ENCODE measurements around the gene LENG8.

LENG8 gene

DNA sequence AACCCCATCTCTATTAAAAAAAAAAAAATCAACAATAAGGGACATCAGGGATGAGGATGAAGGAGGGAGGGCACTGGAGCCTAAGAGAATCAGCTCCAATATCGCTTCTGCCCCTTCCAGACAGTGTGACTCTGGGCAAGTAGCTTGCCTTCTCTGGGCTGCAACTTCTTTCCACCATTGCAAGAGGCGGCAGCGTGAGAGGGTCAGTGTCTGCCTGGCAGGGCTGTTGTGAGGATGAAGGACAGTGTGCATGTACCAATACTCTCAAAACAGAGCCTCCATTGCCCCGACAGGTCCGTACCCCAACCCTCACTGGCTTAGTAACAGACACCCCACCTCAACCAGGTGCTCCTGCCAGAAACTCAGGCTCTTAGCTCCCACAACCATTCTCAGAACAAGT is 15.3 kb upstream of the LENG8 start:
- Histone ChIP-seq H3K27ac (ENCODE audit: low read depth, low read length) (no peak overlapping the region), H3K9me3 (ENCODE audit: insufficient read depth, low read length) (no peaks in the 10 kb centered on the region), H2AFZ (ENCODE audit: low read depth, low read length, severe bottlenecking) (no peak overlapping the region), H3K4me3 (ENCODE audit: insufficient read depth, low read length, poor library complexity, severe bottlenecking) (no peak overlapping the region), H3K9ac (ENCODE audit: low read length) (no peak overlapping the region), H3K9me2 (replicated peaks; ENCODE audit: insufficient read depth, low read length) (no peaks in the 10 kb centered on the region), H4K20me1 (ENCODE audit: low read depth, low read length) (no peaks in the 10 kb centered on the region), H3F3A (ENCODE audit: insufficient read depth) (no peaks in the 10 kb centered on the region), H3K79me2 (ENCODE audit: insufficient read depth, low read length) (no peaks in the 10 kb centered on the region), H3K36me3 (ENCODE audit: low read length) (no peaks in the 10 kb centered on the region), H3K27me3 (ENCODE audit: low read length) (no peaks in the 10 kb centered on the region), H3K4me2 (ENCODE audit: low read depth, low read length, poor library complexity, severe bottlenecking) (no peak overlapping the region)
- TF ChIP-seq, protein P1, sequence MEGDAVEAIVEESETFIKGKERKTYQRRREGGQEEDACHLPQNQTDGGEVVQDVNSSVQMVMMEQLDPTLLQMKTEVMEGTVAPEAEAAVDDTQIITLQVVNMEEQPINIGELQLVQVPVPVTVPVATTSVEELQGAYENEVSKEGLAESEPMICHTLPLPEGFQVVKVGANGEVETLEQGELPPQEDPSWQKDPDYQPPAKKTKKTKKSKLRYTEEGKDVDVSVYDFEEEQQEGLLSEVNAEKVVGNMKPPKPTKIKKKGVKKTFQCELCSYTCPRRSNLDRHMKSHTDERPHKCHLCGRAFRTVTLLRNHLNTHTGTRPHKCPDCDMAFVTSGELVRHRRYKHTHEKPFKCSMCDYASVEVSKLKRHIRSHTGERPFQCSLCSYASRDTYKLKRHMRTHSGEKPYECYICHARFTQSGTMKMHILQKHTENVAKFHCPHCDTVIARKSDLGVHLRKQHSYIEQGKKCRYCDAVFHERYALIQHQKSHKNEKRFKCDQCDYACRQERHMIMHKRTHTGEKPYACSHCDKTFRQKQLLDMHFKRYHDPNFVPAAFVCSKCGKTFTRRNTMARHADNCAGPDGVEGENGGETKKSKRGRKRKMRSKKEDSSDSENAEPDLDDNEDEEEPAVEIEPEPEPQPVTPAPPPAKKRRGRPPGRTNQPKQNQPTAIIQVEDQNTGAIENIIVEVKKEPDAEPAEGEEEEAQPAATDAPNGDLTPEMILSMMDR (IDR thresholded peaks at IDR 0.05; ENCODE audit: insufficient read depth, low read length, poor library complexity, severe bottlenecking) = no peak
- no peak for TF ChIP-seq EZH2phosphoT487 (conservative IDR thresholded peaks at IDR 0.05; ENCODE audit: low read length)

- H3K27me3 ChIP-seq (ENCODE audit: low read length) = no peaks in the 10 kb centered on the region
- H4K20me1 ChIP-seq (ENCODE audit: low read depth, low read length) = no peaks in the 10 kb centered on the region
- no peaks in the 10 kb centered on the region for H3K79me2 ChIP-seq (ENCODE audit: insufficient read depth, low read length)
- H3K9me2 ChIP-seq (replicated peaks; ENCODE audit: insufficient read depth, low read length) = no peaks in the 10 kb centered on the region
- TF ChIP-seq, protein P1 (IDR thresholded peaks at IDR 0.05; ENCODE audit: insufficient read depth, low read length, poor library complexity, severe bottlenecking) = no peak
- no peak for TF ChIP-seq EZH2phosphoT487 (conservative IDR thresholded peaks at IDR 0.05; ENCODE audit: low read length)
- no peak overlapping the region for H3K4me3 ChIP-seq (ENCODE audit: insufficient read depth, low read length, poor library complexity, severe bottlenecking)
- H3K4me2 ChIP-seq (ENCODE audit: low read depth, low read length, poor library complexity, severe bottlenecking) = no peak overlapping the region
- no peaks in the 10 kb centered on the region for H3K9me3 ChIP-seq (ENCODE audit: insufficient read depth, low read length)
- no peak overlapping the region for H2AFZ ChIP-seq (ENCODE audit: low read depth, low read length, severe bottlenecking)
- H3K27ac ChIP-seq (ENCODE audit: low read depth, low read length) = no peak overlapping the region
- no peak overlapping the region for H3K9ac ChIP-seq (ENCODE audit: low read length)
- no peaks in the 10 kb centered on the region for H3F3A ChIP-seq (ENCODE audit: insufficient read depth)
- no peaks in the 10 kb centered on the region for H3K36me3 ChIP-seq (ENCODE audit: low read length)
Observed at GRCh38 chr19:54434112-54434872, 14.7 kb upstream of the LENG8 start.

DNA sequence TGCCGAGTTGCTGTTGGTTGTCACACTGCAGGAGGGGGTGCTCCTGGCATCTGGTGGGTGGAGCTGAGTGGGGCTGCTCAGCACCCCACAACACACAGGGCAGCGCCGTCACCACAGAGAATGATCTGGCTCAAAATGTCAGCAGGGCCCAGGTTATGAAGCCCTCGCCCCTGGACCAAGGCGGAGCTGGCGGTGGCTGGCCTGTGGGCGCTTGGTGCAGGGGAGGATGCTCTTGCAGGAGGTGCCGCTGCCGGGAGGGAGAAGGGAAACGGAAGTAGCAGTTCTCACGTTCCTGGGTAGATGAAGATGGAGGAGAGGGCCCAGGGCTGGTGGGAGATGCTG is 14.2 kb upstream of the LENG8 start:
- Histone ChIP-seq H4K20me1 (ENCODE audit: low read depth, low read length) (no peaks in the 10 kb centered on the region), H3F3A (ENCODE audit: insufficient read depth) (no peaks in the 10 kb centered on the region), H3K4me3 (ENCODE audit: insufficient read depth, low read length, poor library complexity, severe bottlenecking) (no peak overlapping the region), H3K27ac (ENCODE audit: low read depth, low read length) (no peak overlapping the region), H3K9ac (ENCODE audit: low read length) (no peak overlapping the region), H2AFZ (ENCODE audit: low read depth, low read length, severe bottlenecking) (no peak overlapping the region), H3K79me2 (ENCODE audit: insufficient read depth, low read length) (no peaks in the 10 kb centered on the region), H3K36me3 (ENCODE audit: low read length) (no peaks in the 10 kb centered on the region), H3K27me3 (ENCODE audit: low read length) (no peaks in the 10 kb centered on the region), H3K9me3 (ENCODE audit: insufficient read depth, low read length) (no peaks in the 10 kb centered on the region), H3K4me2 (ENCODE audit: low read depth, low read length, poor library complexity, severe bottlenecking) (no peak overlapping the region), H3K9me2 (replicated peaks; ENCODE audit: insufficient read depth, low read length) (no peaks in the 10 kb centered on the region)
- TF ChIP-seq, protein P1 (IDR thresholded peaks at IDR 0.05; ENCODE audit: insufficient read depth, low read length, poor library complexity, severe bottlenecking) = no peak
- no peak for TF ChIP-seq EZH2phosphoT487 (conservative IDR thresholded peaks at IDR 0.05; ENCODE audit: low read length)

Measured in SU-DHL-6 (cell line).